Tibial nerve (tissue), 4 donors: ENCODE results near the gene RAB1B. TPM values are rescaled to one million over a fixed set of nuclear protein-coding genes. Genes with fewer than 3 reads are reported as not detected.

Experiments
- DNase-seq, 2 donors: peaks; one replicate each; pipeline ENCODE4 v3.0.0-alpha.2; 2019; ENCODE audit warnings: low spot score in 2 of 2
- H3K27ac ChIP-seq, 4 donors: fragments of 200-600 bp; sonication (generic) in 3 of 4; one replicate each; pipeline ENCODE4 v1.5.1; 2017 to 2019; ENCODE audit warnings: mild to moderate bottlenecking in 1 of 4
- H3K27me3 ChIP-seq, 2 donors: fragments of 200-600 bp; sonication (generic) in 1 of 2; one replicate each; pipeline versions ENCODE4 v1.5.1 to v1.6.0; 2017 to 2019
- H3K36me3 ChIP-seq, 3 donors: fragments of 200-600 bp; sonication (generic); one replicate each; pipeline ENCODE4 v1.5.1; 2018 to 2019
- H3K4me1 ChIP-seq, 4 donors: fragments of 200-600 bp; sonication (generic) in 3 of 4; one replicate each; pipeline ENCODE4 v1.5.1; 2017 to 2019
- H3K4me3 ChIP-seq, 4 donors: fragments of 200-600 bp; sonication (generic) in 3 of 4; one replicate each; pipeline ENCODE4 v1.5.1; 2017 to 2019; ENCODE audit warnings: mild to moderate bottlenecking in 1 of 4, moderate library complexity in 1 of 4
- H3K9me3 ChIP-seq, 4 donors: fragments of 200-600 bp; sonication (generic) in 3 of 4; one replicate each; pipeline ENCODE4 v1.5.1; 2017 to 2019
- EP300 ChIP-seq, 2 donors: sonication (generic); formaldehyde crosslinking; IDR thresholded peaks; one replicate each; pipeline ENCODE4 v1.6.1; 2017; ENCODE audit warnings: antibody characterized with exemption in 2 of 2, mild to moderate bottlenecking in 1 of 2
- POLR2A ChIP-seq, 2 donors: fragments of 450-650 bp; IDR thresholded peaks; one replicate each; pipeline ENCODE4 v1.6.1; 2017; ENCODE audit warnings: antibody characterized with exemption in 2 of 2, mild to moderate bottlenecking in 2 of 2, moderate library complexity in 2 of 2
- WGBS, 2 donors: methylation state at CpG; one replicate each; pipeline ENCODE4 v1.1.5; 2018; 5-methylcytosine and 5-hydroxymethylcytosine counted together
- total RNA-seq, 4 donors: library from RNA; depleted of rRNA; stranded (reverse); fragments of >200 nt; gene quantifications; one replicate each; pipeline ENCODE4 v1.1.0, GENCODE V29; 2016
- TF ChIP-seq, protein P1 (sequence below), 5 experiments: fragments of 200-600 bp in 3 of 5; fragments of 450-650 bp in 2 of 5; sonication (generic) in 3 of 5; IDR thresholded peaks; one replicate each; pipeline ENCODE4 v1.5.1; 2016 to 2019; ENCODE audit warnings: antibody characterized with exemption in 5 of 5, mild to moderate bottlenecking in 3 of 5, moderate library complexity in 2 of 5

The RAB1B gene
- total RNA-seq, 4 donors from 2014 or later: 76.3 to 144 (median 96.8) TPM

DNA sequence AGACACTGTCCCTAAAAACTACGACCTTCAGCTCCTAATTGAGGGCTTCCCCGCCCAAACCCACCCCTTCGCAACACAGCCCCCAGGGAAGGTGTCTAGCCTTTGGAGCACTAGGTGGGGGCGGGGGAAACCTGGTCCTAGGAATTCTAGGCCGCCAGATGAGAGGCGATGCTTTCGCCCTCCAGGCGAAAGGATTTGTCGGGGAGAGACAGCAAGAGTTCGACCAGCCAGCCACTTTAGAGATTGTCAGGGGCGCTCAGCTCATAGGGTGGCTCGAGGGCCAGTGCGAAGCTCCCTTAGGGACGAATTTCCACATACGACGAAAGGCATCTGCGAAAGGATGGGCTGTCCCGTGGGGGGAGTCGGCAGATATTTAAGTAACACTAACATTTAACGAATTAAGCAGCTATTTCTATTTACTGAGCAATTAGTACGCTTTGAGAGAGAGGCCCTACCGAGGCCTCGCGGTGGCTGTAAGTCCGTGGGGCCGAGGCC lies 43.1 kb downstream of the RAB1B start:
- Histone ChIP-seq H3K36me3 (no peaks in the 10 kb centered on the region), H3K27me3 (peaks cover 0 to 5% of the 10 kb centered on the region in 2 donors), H3K27ac (peak overlapping the region; percentile 76 to 89 (median 86)), H3K4me3 (peak overlapping the region; percentile 39 to 57 (median 54)), H3K9me3 (no peaks in the 10 kb centered on the region), H3K4me1 (peaks cover 0 to 41% (median 12%) of the 10 kb centered on the region in 4 donors)
- TF ChIP-seq, protein P1, sequence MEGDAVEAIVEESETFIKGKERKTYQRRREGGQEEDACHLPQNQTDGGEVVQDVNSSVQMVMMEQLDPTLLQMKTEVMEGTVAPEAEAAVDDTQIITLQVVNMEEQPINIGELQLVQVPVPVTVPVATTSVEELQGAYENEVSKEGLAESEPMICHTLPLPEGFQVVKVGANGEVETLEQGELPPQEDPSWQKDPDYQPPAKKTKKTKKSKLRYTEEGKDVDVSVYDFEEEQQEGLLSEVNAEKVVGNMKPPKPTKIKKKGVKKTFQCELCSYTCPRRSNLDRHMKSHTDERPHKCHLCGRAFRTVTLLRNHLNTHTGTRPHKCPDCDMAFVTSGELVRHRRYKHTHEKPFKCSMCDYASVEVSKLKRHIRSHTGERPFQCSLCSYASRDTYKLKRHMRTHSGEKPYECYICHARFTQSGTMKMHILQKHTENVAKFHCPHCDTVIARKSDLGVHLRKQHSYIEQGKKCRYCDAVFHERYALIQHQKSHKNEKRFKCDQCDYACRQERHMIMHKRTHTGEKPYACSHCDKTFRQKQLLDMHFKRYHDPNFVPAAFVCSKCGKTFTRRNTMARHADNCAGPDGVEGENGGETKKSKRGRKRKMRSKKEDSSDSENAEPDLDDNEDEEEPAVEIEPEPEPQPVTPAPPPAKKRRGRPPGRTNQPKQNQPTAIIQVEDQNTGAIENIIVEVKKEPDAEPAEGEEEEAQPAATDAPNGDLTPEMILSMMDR (IDR thresholded peaks at IDR 0.05): peak in 3 of 5 experiments; percentile 89 to 91 (median 91)
- TF ChIP-seq EP300 (IDR thresholded peaks at IDR 0.05): no peak
- whole genome bisulfite sequencing, 2 donors: 26 to 27% methylated on average over 25 to 26 of the region's 26 CpGs
- DNase-seq: no peak

DNA sequence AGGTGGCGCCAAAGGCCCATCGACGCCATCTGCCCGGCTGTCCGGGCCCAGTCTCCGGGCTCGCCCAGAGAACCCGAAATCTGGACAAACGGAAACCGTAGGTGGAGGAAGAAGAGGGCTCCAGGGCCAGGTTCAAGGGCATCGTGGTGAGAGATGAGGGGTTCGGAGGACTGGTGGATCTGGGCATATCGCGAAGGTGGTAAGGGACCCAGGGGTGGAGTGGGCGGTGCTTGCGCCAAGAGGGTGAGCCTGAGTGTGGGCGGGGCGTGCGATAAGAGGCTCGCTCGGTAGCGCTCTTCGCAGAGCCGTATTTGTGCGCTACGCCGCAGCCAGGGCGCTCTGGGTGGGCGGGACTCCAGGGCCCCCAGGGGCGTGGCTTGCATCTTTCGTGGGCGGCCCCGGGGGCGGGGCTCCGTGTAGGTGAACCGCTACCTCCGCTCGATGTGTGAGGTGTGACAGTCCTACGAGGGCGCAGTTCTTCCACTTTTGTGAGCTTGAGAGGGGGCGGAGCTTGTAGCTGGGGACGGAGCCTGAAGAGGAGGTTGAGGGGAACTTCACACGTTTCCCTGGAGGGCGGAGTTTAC lies 43.6 kb downstream of the RAB1B start:
- WGBS, 2 donors: 0 to 1% methylated on average over 36 to 40 of the region's 44 CpGs
- H3K36me3 ChIP-seq: no peaks in the 10 kb centered on the region
- no peaks in the 10 kb centered on the region for H3K9me3 ChIP-seq
- peaks cover 0 to 5% of the 10 kb centered on the region in 2 donors for H3K27me3 ChIP-seq
- TF ChIP-seq EP300 (IDR thresholded peaks at IDR 0.05): peak in 1 of 2 donors; percentile 59
- TF ChIP-seq, protein P1 (IDR thresholded peaks at IDR 0.05): peak in 3 of 5 experiments; percentile 22 to 98 (median 97)
- TF ChIP-seq POLR2A (IDR thresholded peaks at IDR 0.05): peak in 1 of 2 donors; percentile 65
- DNase-seq: peak; percentile 87 to 92
- H3K4me1 ChIP-seq: peaks cover 0 to 47% (median 17%) of the 10 kb centered on the region in 4 donors
- H3K4me3 ChIP-seq: peak overlapping the region; percentile 39 to 57 (median 54)
- H3K27ac ChIP-seq: peak overlapping the region; percentile 76 to 89 (median 86)

DNA sequence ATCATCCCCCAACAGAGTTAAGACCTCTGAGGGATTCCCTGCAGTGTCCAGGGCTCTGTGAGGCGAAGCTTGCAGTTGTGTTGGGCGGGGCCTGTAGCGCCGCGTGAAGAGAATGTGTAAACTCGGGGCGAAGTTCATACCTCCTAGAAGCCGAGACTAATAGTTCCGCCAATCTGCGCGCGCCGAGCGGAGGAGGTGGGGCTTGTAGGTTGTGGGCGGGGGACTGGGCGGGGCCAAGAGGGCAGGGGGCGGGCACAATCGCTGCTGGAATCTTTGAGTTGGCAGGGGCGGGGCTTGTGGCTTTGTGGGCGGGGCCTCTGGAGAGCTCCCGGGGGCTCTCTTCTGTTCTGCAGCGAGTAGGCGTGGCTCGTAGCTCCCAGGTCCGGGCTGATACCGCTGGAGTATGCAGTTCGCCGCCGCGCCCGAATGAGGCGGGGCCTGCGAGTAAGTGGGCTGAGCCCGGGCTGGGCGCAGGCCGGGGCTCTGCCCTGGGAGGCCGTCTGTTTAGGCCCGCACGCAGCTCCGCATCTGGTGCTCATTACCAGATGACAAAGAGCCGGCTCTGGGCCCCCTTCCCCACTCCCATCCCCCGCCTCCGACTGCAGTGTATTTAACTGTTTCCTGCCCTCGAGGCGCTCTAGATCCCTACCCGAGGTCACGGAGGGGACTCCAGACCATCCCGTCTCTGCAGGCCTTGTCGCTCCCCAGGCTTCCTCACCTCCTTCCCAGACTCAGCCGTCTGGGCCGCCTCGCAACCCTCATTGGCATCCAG lies 44.3 kb downstream of the RAB1B start:
- Histone ChIP-seq H3K4me3 (peak overlapping the region; percentile 39 to 57 (median 54)), H3K27me3 (peaks cover 0 to 5% of the 10 kb centered on the region in 2 donors), H3K9me3 (no peaks in the 10 kb centered on the region), H3K36me3 (no peaks in the 10 kb centered on the region), H3K4me1 (peaks cover 0 to 53% (median 24%) of the 10 kb centered on the region in 4 donors), H3K27ac (peak overlapping the region; percentile 83 to 89 (median 88))
- WGBS, 2 donors: 1 to 4% methylated on average over 37 to 39 of the region's 52 CpGs
- DNase-seq: peak; percentile 100
- peak in 1 of 2 donors; percentile 59 for TF ChIP-seq EP300 (IDR thresholded peaks at IDR 0.05)
- peak; percentile 50 to 55 for TF ChIP-seq POLR2A (IDR thresholded peaks at IDR 0.05)
- TF ChIP-seq, protein P1 (IDR thresholded peaks at IDR 0.05): no peak

DNA sequence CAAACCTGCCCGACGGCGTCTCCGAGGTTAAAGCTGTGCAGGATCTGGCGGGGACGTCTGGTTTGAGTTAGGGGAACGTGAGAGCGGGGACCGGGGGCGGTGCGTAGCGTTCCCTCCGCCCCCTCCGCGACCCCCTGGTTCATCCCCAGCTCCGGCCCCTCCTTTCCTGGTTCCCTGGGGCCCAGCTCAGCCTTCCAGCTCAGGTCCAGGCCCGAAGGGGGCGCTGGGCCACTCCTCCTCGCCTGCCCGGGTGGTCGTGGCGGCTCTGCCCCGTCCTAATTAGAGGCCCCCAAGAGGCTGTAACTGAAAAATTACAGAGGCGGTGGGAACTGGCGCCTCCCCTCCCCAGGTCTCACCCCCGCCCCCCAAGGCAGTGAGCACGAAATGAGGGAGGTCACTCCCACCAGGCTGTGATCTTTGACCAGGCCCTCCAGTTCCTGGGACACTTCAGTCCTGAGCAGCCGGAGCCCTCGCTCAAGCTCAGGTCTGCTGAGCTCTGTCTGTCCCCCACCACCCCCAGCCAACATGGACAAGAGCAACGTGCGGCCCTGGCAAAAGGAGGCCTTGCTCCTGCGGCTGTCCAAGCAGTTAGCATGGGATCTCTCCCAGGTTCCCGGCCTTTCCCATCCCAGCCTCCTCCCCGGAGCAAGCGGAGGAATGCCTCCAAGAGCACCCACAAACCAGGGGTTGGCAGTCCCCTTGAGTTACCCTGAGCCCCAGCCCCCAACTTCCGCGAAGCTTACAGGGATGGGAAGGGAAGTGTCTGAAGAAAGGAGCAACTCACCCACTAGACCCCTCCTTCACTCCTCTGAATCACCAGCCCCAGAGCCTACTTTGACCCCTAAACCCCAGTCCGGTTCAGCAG lies 45.1 kb downstream of the RAB1B start:
- H3K9me3 ChIP-seq: no peaks in the 10 kb centered on the region
- H3K36me3 ChIP-seq: no peaks in the 10 kb centered on the region
- H3K4me1 ChIP-seq: peaks cover 0 to 62% (median 32%) of the 10 kb centered on the region in 4 donors
- peak overlapping the region; percentile 35 to 57 (median 54) for H3K4me3 ChIP-seq
- H3K27ac ChIP-seq: peak overlapping the region; percentile 44 to 89 (median 88)
- TF ChIP-seq, protein P1 (IDR thresholded peaks at IDR 0.05): peak in 1 of 5 experiments; percentile 11
- no peak for TF ChIP-seq POLR2A (IDR thresholded peaks at IDR 0.05)
- no peak for DNase-seq
- 22 to 38% methylated on average over 18 to 30 of the region's 38 CpGs for WGBS, 2 donors
- H3K27me3 ChIP-seq: peaks cover 0 to 5% of the 10 kb centered on the region in 2 donors
